Measurements from ENCODE around the gene COL24A1.

COL24A1 gene

DNA sequence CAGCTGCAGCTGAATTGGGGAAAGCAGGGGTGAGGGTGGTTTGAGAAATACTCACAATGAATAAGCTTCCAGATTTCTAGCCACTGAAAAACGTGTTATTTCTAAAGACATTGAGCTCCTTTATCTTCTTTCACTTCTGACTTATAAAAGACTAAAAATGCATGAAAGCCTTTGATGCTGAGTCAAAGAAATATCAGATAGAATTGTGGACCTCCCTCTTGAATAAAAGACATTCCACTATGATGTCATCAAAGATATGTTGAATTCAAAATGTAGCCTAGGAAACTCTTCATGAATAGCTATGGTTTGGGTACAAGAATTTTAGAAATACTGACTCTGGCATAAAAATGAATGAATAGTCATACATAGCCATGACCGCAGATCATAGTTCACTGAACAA is 44.7 kb upstream of the COL24A1 start:
- no peaks in the 10 kb centered on the region for H3K9me3 ChIP-seq (ENCODE audit: insufficient read depth, low read length, severe bottlenecking)
- H3K79me2 ChIP-seq (ENCODE audit: insufficient read depth, low read length): no peaks in the 10 kb centered on the region
- ATAC-seq (ENCODE audit: insufficient read depth, low read depth): no peak
- no peaks in the 10 kb centered on the region for H4K20me1 ChIP-seq (ENCODE audit: insufficient read depth, low read length)
- no peaks in the 10 kb centered on the region for H3K27me3 ChIP-seq (ENCODE audit: insufficient read depth, low read length, poor library complexity)
- H3K36me3 ChIP-seq (ENCODE audit: insufficient read depth, low read length): no peaks in the 10 kb centered on the region
- no peak for TF ChIP-seq EZH2 (IDR thresholded peaks at IDR 0.05; ENCODE audit: borderline replicate concordance, low read depth, low read length, severe bottlenecking)
- no peak for TF ChIP-seq CTCF (IDR thresholded peaks at IDR 0.05; ENCODE audit: borderline replicate concordance, extremely low read depth, low read length, poor library complexity, severe bottlenecking)
- no peak overlapping the region for H3K9ac ChIP-seq (ENCODE audit: low read depth, low read length)
- H2AFZ ChIP-seq (ENCODE audit: low read depth, low read length): no peak overlapping the region
- H3K4me2 ChIP-seq (ENCODE audit: insufficient read depth, low read length): no peak overlapping the region
- no peaks in the 10 kb centered on the region for H3K4me1 ChIP-seq (ENCODE audit: insufficient read depth, low read length)
- no peak overlapping the region for H3K4me3 ChIP-seq (ENCODE audit: low read depth in 1 of 2, low read length in 2 of 2)
- H3K27ac ChIP-seq (ENCODE audit: low read length): no peak overlapping the region
- DNase-seq: no peak

- no peaks in the 10 kb centered on the region for H3K79me2 ChIP-seq (ENCODE audit: insufficient read depth, low read length)
- no peak overlapping the region for H3K4me3 ChIP-seq (ENCODE audit: low read depth in 1 of 2, low read length in 2 of 2)
- no peak overlapping the region for H3K4me2 ChIP-seq (ENCODE audit: insufficient read depth, low read length)
- H3K36me3 ChIP-seq (ENCODE audit: insufficient read depth, low read length): no peaks in the 10 kb centered on the region
- ATAC-seq (ENCODE audit: insufficient read depth, low read depth): no peak
- H4K20me1 ChIP-seq (ENCODE audit: insufficient read depth, low read length): no peaks in the 10 kb centered on the region
- H3K9me3 ChIP-seq (ENCODE audit: insufficient read depth, low read length, severe bottlenecking): no peaks in the 10 kb centered on the region
- no peaks in the 10 kb centered on the region for H3K4me1 ChIP-seq (ENCODE audit: insufficient read depth, low read length)
- no peaks in the 10 kb centered on the region for H3K27me3 ChIP-seq (ENCODE audit: insufficient read depth, low read length, poor library complexity)
- H3K9ac ChIP-seq (ENCODE audit: low read depth, low read length): no peak overlapping the region
- TF ChIP-seq EZH2 (IDR thresholded peaks at IDR 0.05; ENCODE audit: borderline replicate concordance, low read depth, low read length, severe bottlenecking) (no peak), CTCF (IDR thresholded peaks at IDR 0.05; ENCODE audit: borderline replicate concordance, extremely low read depth, low read length, poor library complexity, severe bottlenecking) (no peak)
- H2AFZ ChIP-seq (ENCODE audit: low read depth, low read length): no peak overlapping the region
- no peak for DNase-seq
- H3K27ac ChIP-seq (ENCODE audit: low read length): no peak overlapping the region
Measured at GRCh38 chr1:86200901-86201300, 44.3 kb upstream of the COL24A1 start.

GRCh38 chr1:86197206-86197855 is 40.8 kb upstream of the COL24A1 start:
- Histone ChIP-seq H3K27ac (ENCODE audit: low read length) (no peak overlapping the region), H3K36me3 (ENCODE audit: insufficient read depth, low read length) (no peaks in the 10 kb centered on the region), H3K9me3 (ENCODE audit: insufficient read depth, low read length, severe bottlenecking) (no peaks in the 10 kb centered on the region), H2AFZ (ENCODE audit: low read depth, low read length) (no peak overlapping the region), H3K4me2 (ENCODE audit: insufficient read depth, low read length) (no peak overlapping the region), H3K9ac (ENCODE audit: low read depth, low read length) (no peak overlapping the region), H4K20me1 (ENCODE audit: insufficient read depth, low read length) (no peaks in the 10 kb centered on the region), H3K4me3 (ENCODE audit: low read depth in 1 of 2, low read length in 2 of 2) (no peak overlapping the region), H3K27me3 (ENCODE audit: insufficient read depth, low read length, poor library complexity) (no peaks in the 10 kb centered on the region), H3K79me2 (ENCODE audit: insufficient read depth, low read length) (no peaks in the 10 kb centered on the region), H3K4me1 (ENCODE audit: insufficient read depth, low read length) (no peaks in the 10 kb centered on the region)
- TF ChIP-seq CTCF (IDR thresholded peaks at IDR 0.05; ENCODE audit: borderline replicate concordance, extremely low read depth, low read length, poor library complexity, severe bottlenecking): no peak
- TF ChIP-seq EZH2 (IDR thresholded peaks at IDR 0.05; ENCODE audit: borderline replicate concordance, low read depth, low read length, severe bottlenecking): no peak
- ATAC-seq (ENCODE audit: insufficient read depth, low read depth): no peak
- no peak for DNase-seq
